ENCODE data around the gene LIMCH1.

The LIMCH1 gene

GRCh38 chr4:41741354-41741753 is 203.4 kb downstream of the LIMCH1 start:
- H4K20me1 ChIP-seq (ENCODE audit: insufficient read depth): no peaks in the 10 kb centered on the region
- no peaks in the 10 kb centered on the region for H3K27me3 ChIP-seq (ENCODE audit: insufficient read depth, low read depth)
- H3K4me3 ChIP-seq (IDR thresholded peaks at IDR 0.05; ENCODE audit: insufficient read depth, low read depth, low read length): no peak overlapping the region
- H3K4me2 ChIP-seq: no peak overlapping the region
- no peak overlapping the region for H3K27ac ChIP-seq
- H3K79me2 ChIP-seq (ENCODE audit: insufficient read depth, low read depth): no peaks in the 10 kb centered on the region
- H3K4me1 ChIP-seq (ENCODE audit: low read depth, poor library complexity, severe bottlenecking): no peaks in the 10 kb centered on the region
- no peak for TF ChIP-seq CTCF (conservative IDR thresholded peaks at IDR 0.05; ENCODE audit: low read depth, low read length)
- H3K9ac ChIP-seq: no peak overlapping the region
- H2AFZ ChIP-seq (ENCODE audit: low read depth): no peak overlapping the region
- no peaks in the 10 kb centered on the region for H3K36me3 ChIP-seq (ENCODE audit: insufficient read depth)

DNA sequence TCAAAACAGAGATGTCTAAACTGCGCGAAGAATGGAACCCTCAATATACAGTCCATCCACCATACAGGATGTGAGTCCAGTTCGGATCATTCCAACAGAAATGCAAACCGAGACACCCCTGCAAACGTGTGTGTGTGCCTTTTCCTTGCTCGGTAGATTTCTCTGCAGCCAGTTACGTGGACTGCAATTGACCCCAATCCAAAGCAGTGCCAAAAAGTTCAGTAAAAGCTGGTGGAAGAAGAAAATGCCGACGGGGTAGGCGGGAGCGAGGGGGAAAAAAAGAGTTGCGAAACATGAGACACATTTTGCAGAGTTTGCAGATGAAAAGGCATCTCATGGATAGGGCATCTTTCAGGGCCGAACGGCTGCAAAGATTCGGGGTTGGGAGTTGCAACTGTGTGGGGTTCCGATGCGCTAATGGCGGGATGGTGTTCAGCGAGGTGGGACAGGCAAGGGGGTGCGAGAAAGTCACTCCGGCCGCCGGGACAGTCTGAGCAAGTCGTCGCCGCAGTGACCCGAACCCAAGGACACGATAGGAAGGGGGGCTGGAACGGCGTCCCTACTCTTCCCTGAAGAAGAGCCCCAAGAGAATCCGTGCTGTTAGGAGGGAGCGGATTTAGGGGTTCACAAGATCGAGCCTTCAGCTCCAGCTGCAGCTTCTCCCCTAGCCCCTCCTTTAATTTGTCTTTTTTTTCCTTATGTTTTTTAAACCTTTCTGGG is 206.8 kb downstream of the LIMCH1 start:
- H3K4me2 ChIP-seq: no peak overlapping the region

GRCh38 chr4:41745292-41746024 is 207.5 kb downstream of the LIMCH1 start:
- Histone ChIP-seq H3K4me2 (no peak overlapping the region), H3K4me3 (IDR thresholded peaks at IDR 0.05; ENCODE audit: insufficient read depth, low read depth, low read length) (no peak overlapping the region), H3K27ac (no peak overlapping the region), H4K20me1 (ENCODE audit: insufficient read depth) (no peaks in the 10 kb centered on the region), H3K27me3 (ENCODE audit: insufficient read depth, low read depth) (no peaks in the 10 kb centered on the region), H3K9ac (no peak overlapping the region), H2AFZ (ENCODE audit: low read depth) (no peak overlapping the region), H3K79me2 (ENCODE audit: insufficient read depth, low read depth) (no peaks in the 10 kb centered on the region), H3K36me3 (ENCODE audit: insufficient read depth) (no peaks in the 10 kb centered on the region), H3K4me1 (ENCODE audit: low read depth, poor library complexity, severe bottlenecking) (no peaks in the 10 kb centered on the region)
- TF ChIP-seq CTCF (conservative IDR thresholded peaks at IDR 0.05; ENCODE audit: low read depth, low read length): no peak

More for the DNA sequence above, 206.8 kb downstream of the LIMCH1 start:
- Histone ChIP-seq H2AFZ (ENCODE audit: low read depth) (no peak overlapping the region), H3K4me3 (IDR thresholded peaks at IDR 0.05; ENCODE audit: insufficient read depth, low read depth, low read length) (no peak overlapping the region), H3K27ac (no peak overlapping the region), H3K36me3 (ENCODE audit: insufficient read depth) (no peaks in the 10 kb centered on the region), H3K27me3 (ENCODE audit: insufficient read depth, low read depth) (no peaks in the 10 kb centered on the region), H3K9ac (no peak overlapping the region), H3K79me2 (ENCODE audit: insufficient read depth, low read depth) (no peaks in the 10 kb centered on the region), H3K4me1 (ENCODE audit: low read depth, poor library complexity, severe bottlenecking) (no peaks in the 10 kb centered on the region), H4K20me1 (ENCODE audit: insufficient read depth) (no peaks in the 10 kb centered on the region)
- no peak for TF ChIP-seq CTCF (conservative IDR thresholded peaks at IDR 0.05; ENCODE audit: low read depth, low read length)

GRCh38 chr4:41746025-41746439 is 208.1 kb downstream of the LIMCH1 start:
- H3K27me3 ChIP-seq (ENCODE audit: insufficient read depth, low read depth): no peaks in the 10 kb centered on the region
- H4K20me1 ChIP-seq (ENCODE audit: insufficient read depth): no peaks in the 10 kb centered on the region
- H3K4me2 ChIP-seq: no peak overlapping the region
- no peak overlapping the region for H3K27ac ChIP-seq
- TF ChIP-seq CTCF (conservative IDR thresholded peaks at IDR 0.05; ENCODE audit: low read depth, low read length): no peak
- H2AFZ ChIP-seq (ENCODE audit: low read depth): no peak overlapping the region
- no peaks in the 10 kb centered on the region for H3K36me3 ChIP-seq (ENCODE audit: insufficient read depth)
- H3K9ac ChIP-seq: no peak overlapping the region
- H3K4me1 ChIP-seq (ENCODE audit: low read depth, poor library complexity, severe bottlenecking): no peaks in the 10 kb centered on the region
- H3K4me3 ChIP-seq (IDR thresholded peaks at IDR 0.05; ENCODE audit: insufficient read depth, low read depth, low read length): no peak overlapping the region
- no peaks in the 10 kb centered on the region for H3K79me2 ChIP-seq (ENCODE audit: insufficient read depth, low read depth)
